Measurements from ENCODE around the gene NEURL1. TPM values are rescaled to one million over a fixed set of nuclear protein-coding genes. Genes with fewer than 3 reads are reported as not detected.
"Not testable (repeated sequence)": the region's sequence is repeated elsewhere in the genome, so short reads cannot be mapped to it uniquely, and the experiment has no call there.

The NEURL1 gene
- total RNA-seq, 1 experiment from 2014 or later, result 5.4 TPM

DNA sequence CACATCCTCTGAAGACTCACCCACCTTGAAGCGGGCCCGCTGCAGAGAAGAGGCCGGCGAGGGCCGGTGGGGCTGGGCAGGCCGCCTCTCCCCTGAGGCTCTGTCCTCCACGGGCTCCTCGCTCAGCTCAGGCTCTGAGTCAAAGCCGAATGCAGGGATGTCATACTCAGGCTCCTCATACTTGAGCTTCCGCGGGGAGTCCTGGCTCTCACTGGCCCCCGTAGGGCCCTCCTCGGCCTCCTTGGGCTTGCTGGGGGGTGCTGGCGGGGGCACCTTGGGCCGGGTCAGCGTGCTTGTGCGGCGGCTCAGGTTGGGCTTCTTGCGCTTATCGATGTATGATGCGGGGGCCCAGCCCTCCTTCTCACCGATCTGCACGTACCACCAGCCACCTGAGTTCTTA, 109.9 kb downstream of the NEURL1 start:
- DNase-seq (ENCODE audit: low spot score), result no peak

- peak; percentile 53 for DNase-seq (ENCODE audit: low spot score)
Observed at GRCh38 chr10:103605359-103606096, 112.0 kb downstream of the NEURL1 start.

DNA sequence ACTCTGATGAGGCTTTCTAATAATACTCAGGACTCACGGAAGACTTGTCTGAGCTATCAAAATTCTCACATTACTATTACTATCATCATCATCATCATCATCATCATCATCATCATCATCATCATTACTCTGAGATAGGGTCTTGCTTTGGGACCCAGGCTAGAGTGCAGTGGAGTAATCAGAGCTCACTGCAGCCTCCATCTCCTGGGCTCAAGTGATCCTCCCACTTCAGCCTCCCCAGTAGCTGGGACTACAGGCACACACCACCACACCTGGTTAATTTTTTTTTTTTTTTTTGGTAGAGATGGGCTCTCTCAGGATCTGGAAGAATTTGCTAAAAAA, 112.6 kb downstream of the NEURL1 start:
- DNase-seq (ENCODE audit: low spot score), result not testable (repeated sequence)

- DNase-seq (ENCODE audit: low spot score), result not testable (repeated sequence)
Observed at GRCh38 chr10:103607051-103607450, 113.5 kb downstream of the NEURL1 start.

DNA sequence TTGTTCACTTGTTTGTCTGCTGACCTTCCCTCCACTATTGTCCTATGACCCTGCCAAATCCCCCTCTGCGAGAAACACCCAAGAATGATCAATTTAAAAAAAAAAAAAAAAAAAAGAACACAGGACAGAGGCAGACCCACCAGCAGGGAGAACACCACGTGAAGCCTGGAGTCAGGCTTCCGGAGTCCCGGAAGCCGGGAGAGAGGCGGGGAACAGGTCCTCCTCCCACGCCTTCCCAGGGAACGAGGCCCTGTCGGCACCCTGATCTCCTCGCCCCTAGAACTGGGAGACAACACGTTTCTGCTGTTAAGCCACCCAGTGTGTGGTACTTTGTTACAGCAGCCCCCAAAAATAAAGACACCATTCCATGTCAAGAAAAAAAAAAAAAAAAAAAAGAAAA, 114.6 kb downstream of the NEURL1 start:
- DNase-seq (ENCODE audit: low spot score), result not testable (repeated sequence)

- DNase-seq (ENCODE audit: low spot score), result no peak
Observed at GRCh38 chr10:103609231-103610082, 116.0 kb downstream of the NEURL1 start.

- no peak for DNase-seq (ENCODE audit: low spot score)
Observed at GRCh38 chr10:103610083-103610472, 116.6 kb downstream of the NEURL1 start.

GRCh38 chr10:103610921-103611511, 117.5 kb downstream of the NEURL1 start:
- no peak for DNase-seq (ENCODE audit: low spot score)

- DNase-seq (ENCODE audit: low spot score), result no peak
Observed at GRCh38 chr10:103612462-103613365, 119.2 kb downstream of the NEURL1 start.

- no peak for DNase-seq (ENCODE audit: low spot score)
Observed at GRCh38 chr10:103613616-103614015, 120.1 kb downstream of the NEURL1 start.

- DNase-seq (ENCODE audit: low spot score), result no peak
Observed at GRCh38 chr10:103614306-103615158, 121.0 kb downstream of the NEURL1 start.

GRCh38 chr10:103616705-103617601, 123.4 kb downstream of the NEURL1 start:
- DNase-seq (ENCODE audit: low spot score), result no peak

- DNase-seq (ENCODE audit: low spot score), result no peak
Observed at GRCh38 chr10:103617602-103618385, 124.3 kb downstream of the NEURL1 start.

DNA sequence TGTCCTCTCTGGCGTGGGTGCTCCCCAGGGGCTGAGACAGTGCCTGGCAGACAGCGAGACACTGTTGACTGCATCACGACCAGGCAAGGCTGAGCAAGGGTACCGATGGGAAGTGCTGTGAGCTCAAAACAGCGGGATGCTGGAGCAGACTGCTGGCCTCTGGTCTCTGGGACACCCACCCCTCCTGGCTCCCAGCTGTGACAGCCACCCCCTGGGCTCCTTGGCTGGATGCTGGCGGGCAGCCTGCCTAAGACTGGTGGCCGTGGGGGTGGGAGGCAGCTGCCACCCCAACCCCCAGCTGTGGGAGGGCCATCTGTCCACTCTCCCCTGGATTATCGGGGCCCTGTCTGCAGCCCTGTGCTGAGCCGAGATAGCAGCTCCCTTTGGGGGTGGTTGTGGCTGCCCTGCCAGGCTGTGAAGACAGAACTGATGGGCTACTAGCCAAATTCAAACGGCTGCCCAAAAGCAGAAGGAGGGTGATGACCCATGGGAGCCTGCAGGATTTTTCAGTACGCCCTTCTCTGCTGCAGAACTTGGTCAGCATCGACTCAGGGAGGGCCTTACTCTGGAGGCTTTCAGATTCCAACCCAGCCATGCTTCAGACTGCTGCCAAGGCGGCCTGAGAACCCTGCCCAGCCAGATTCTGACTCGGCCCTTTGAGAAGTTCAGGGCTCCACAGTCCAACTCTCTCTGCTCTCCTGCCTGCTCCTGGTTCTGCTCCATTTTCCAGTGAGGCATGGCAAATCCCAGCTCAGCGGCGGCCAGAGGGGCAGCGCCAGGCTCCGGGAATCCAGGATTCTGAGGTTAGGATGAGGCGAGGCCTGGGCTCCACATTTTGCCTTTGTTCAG, 125.3 kb downstream of the NEURL1 start:
- no peak for DNase-seq (ENCODE audit: low spot score)

GRCh38 chr10:103619424-103620351, 126.2 kb downstream of the NEURL1 start:
- DNase-seq (ENCODE audit: low spot score), result no peak

GRCh38 chr10:103620352-103620740, 126.8 kb downstream of the NEURL1 start:
- no peak for DNase-seq (ENCODE audit: low spot score)
